Panc1 (cell line): Measurements from ENCODE around the gene PDE1C. TPM values are rescaled to one million over a fixed set of nuclear protein-coding genes. Genes with fewer than 3 reads are reported as not detected.

Experiments
- ATAC-seq: fragments of 200-7000 bp; cut with Tn5 transposase; 2 replicates; pipeline ENCODE4 v1.9.1; 2020; ENCODE audit warnings: mild to moderate bottlenecking, moderate library complexity
- BruUV-seq: library from RNA; stranded (reverse); fragments of 400-500 nt; replicated peaks from 2 replicates; lab custom pipeline; 2021; lab: Mats Ljungman, UMichigan
- CTCF ChIA-PET: fragments of 300-600 bp; sonication (Branson Sonifier 250); formaldehyde crosslinking; loops from one replicate; lab custom pipeline; 2022; ENCODE audit warnings: antibody characterized with exemption; lab: Charles Lee
- POLR2A ChIA-PET: fragments of 300-600 bp; sonication (Branson Sonifier 250); formaldehyde crosslinking; loops from one replicate; lab custom pipeline; 2022; ENCODE audit warnings: antibody characterized with exemption; lab: Charles Lee
- DNase-seq: peaks from one replicate; pipeline ENCODE4 v3.0.0-alpha.2; 2010; ENCODE audit warnings: low read depth, low spot score
- H3K27ac ChIP-seq: 2 replicates; pipeline ENCODE4 v1.5.1; 2011; ENCODE audit warnings: mild to moderate bottlenecking, low read length, inconsistent platforms
- H3K27me3 ChIP-seq: fragments of 200-500 bp; sonication (Bioruptor generic); 2 replicates; pipeline ENCODE4 v1.6.0; 2014; ENCODE audit warnings: low read length, inconsistent platforms; ENCODE audit not compliant: control insufficient read depth, insufficient read depth
- H3K36me3 ChIP-seq: fragments of 200-500 bp; sonication (Bioruptor generic); 2 replicates; pipeline ENCODE4 v1.5.1; 2014; ENCODE audit warnings: inconsistent platforms, mild to moderate bottlenecking, low read length, moderate library complexity; ENCODE audit not compliant: control insufficient read depth, insufficient read depth
- H3K4me1 ChIP-seq: 2 replicates; pipeline ENCODE4 v1.5.1; 2011; ENCODE audit warnings: inconsistent platforms, mild to moderate bottlenecking, low read length, moderate library complexity; ENCODE audit not compliant: control insufficient read depth, insufficient read depth
- H3K4me3 ChIP-seq, 2 experiments: 2 replicates each; pipeline ENCODE4 v1.5.1; 2011 to 2012; ENCODE audit warnings: low read depth in 2 of 2, low read length in 2 of 2, mild to moderate bottlenecking in 2 of 2, inconsistent platforms in 1 of 2, moderate library complexity in 1 of 2
- H3K9me3 ChIP-seq: fragments of 200-500 bp; sonication (Bioruptor generic); 2 replicates; pipeline ENCODE4 v1.5.1; 2014; ENCODE audit warnings: low read depth, mild to moderate bottlenecking, inconsistent platforms, low read length, moderate library complexity; ENCODE audit not compliant: control insufficient read depth, insufficient read depth
- POLR2AphosphoS5 ChIP-seq: IDR thresholded peaks from 2 replicates; pipeline ENCODE4 v1.6.1; 2012; ENCODE audit warnings: mild to moderate bottlenecking, low read depth, low read length, moderate library complexity
- SIN3A ChIP-seq: IDR thresholded peaks from 2 replicates; pipeline ENCODE4 v1.6.1; 2012; ENCODE audit warnings: low read depth, mild to moderate bottlenecking, low read length, moderate library complexity, borderline replicate concordance; ENCODE audit not compliant: insufficient read depth
- TCF7L2 ChIP-seq: IDR thresholded peaks from 2 replicates; pipeline ENCODE4 v1.6.1; 2011; ENCODE audit warnings: mild to moderate bottlenecking, low read depth, low read length, inconsistent platforms
- in situ Hi-C: cut with HindIII; loops from 2 replicates; pipeline ENCODE4 v1.10.0; 2016; ENCODE audit warnings: low sequenced_read_pairs, low pct_unique_long_range_greater_than_20kb
- intact Hi-C: fragments of 100-400 bp; cut with micrococcal nuclease; formaldehyde crosslinking; loops from one replicate; pipeline ENCODE4 v1.10.0; 2022; ENCODE audit not compliant: unreplicated experiment
- total RNA-seq: library from RNA; stranded (reverse); gene quantifications from one replicate; pipeline ENCODE4 v1.2.1, GENCODE V29; 2021; ENCODE audit not compliant: unreplicated experiment
- TF ChIP-seq, protein P1 (sequence below): fragments of 450-650 bp; IDR thresholded peaks from 2 replicates; pipeline ENCODE4 v1.5.1; 2017; ENCODE audit warnings: mild to moderate bottlenecking
- TF ChIP-seq, protein P2 (sequence below), 2 experiments: IDR thresholded peaks; 2 replicates each; pipeline ENCODE4 v1.6.1; 2011 to 2012; ENCODE audit warnings: low read depth in 2 of 2, control low read depth in 1 of 2, low read length in 1 of 2, mild to moderate bottlenecking in 1 of 2, moderate library complexity in 1 of 2; ENCODE audit not compliant: insufficient read depth in 1 of 2

Gene PDE1C
- total RNA-seq, 1 experiment from 2014 or later = not detected

DNA sequence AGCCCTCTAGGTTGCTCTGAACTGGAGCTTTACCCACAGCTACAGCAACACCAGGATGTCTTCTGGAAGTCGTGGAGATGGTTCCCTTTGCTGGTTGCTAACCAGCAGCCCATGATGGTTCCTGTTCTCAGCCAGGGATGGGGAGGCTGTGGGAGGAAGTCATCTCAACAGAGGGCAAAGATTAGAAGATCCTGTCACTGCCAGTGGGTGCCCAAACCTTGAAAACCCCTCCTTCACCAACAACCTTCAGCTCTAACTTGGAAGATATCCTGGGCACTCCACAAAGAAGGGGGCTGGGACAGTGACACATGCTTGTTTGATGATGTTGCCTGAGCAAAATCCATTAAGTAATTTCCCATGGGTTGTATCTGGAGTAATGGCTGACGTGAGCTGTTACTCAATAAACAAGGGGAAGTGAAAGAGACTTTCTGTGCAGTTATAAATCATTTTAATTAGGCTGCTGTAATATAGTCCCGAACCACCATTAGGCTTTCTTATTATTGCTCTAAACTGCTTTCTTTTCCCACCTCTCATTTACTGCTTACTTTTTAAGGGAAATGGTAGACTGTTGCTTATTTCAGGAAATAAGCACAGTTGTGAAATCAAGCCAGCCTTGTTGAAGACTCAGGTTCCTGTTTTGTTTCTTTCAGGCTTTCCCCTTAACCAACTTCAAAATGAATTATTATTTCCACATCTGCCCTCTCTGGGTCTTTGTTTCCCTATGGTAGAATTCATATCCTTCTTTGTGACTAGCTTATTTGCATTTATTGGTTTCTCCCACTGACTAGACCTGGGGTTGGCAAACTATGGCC lies 258.4 kb downstream of the PDE1C start:
- in situ Hi-C loops (no loop called here), intact Hi-C loops (no loop called here)
- Histone ChIP-seq H3K36me3 (no peaks in the 10 kb centered on the region), H3K9me3 (no peaks in the 10 kb centered on the region), H3K4me3 (no peak overlapping the region), H3K27ac (no peak overlapping the region), H3K27me3 (no peaks in the 10 kb centered on the region), H3K4me1 (no peaks in the 10 kb centered on the region)
- CTCF ChIA-PET = no interaction called here
- ATAC-seq = no peak
- POLR2A ChIA-PET = no interaction called here
- no peak for TF ChIP-seq POLR2AphosphoS5
- no peak for TF ChIP-seq SIN3A
- TF ChIP-seq TCF7L2 = no peak
- TF ChIP-seq, protein P1, sequence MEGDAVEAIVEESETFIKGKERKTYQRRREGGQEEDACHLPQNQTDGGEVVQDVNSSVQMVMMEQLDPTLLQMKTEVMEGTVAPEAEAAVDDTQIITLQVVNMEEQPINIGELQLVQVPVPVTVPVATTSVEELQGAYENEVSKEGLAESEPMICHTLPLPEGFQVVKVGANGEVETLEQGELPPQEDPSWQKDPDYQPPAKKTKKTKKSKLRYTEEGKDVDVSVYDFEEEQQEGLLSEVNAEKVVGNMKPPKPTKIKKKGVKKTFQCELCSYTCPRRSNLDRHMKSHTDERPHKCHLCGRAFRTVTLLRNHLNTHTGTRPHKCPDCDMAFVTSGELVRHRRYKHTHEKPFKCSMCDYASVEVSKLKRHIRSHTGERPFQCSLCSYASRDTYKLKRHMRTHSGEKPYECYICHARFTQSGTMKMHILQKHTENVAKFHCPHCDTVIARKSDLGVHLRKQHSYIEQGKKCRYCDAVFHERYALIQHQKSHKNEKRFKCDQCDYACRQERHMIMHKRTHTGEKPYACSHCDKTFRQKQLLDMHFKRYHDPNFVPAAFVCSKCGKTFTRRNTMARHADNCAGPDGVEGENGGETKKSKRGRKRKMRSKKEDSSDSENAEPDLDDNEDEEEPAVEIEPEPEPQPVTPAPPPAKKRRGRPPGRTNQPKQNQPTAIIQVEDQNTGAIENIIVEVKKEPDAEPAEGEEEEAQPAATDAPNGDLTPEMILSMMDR = no peak
- TF ChIP-seq, protein P2, sequence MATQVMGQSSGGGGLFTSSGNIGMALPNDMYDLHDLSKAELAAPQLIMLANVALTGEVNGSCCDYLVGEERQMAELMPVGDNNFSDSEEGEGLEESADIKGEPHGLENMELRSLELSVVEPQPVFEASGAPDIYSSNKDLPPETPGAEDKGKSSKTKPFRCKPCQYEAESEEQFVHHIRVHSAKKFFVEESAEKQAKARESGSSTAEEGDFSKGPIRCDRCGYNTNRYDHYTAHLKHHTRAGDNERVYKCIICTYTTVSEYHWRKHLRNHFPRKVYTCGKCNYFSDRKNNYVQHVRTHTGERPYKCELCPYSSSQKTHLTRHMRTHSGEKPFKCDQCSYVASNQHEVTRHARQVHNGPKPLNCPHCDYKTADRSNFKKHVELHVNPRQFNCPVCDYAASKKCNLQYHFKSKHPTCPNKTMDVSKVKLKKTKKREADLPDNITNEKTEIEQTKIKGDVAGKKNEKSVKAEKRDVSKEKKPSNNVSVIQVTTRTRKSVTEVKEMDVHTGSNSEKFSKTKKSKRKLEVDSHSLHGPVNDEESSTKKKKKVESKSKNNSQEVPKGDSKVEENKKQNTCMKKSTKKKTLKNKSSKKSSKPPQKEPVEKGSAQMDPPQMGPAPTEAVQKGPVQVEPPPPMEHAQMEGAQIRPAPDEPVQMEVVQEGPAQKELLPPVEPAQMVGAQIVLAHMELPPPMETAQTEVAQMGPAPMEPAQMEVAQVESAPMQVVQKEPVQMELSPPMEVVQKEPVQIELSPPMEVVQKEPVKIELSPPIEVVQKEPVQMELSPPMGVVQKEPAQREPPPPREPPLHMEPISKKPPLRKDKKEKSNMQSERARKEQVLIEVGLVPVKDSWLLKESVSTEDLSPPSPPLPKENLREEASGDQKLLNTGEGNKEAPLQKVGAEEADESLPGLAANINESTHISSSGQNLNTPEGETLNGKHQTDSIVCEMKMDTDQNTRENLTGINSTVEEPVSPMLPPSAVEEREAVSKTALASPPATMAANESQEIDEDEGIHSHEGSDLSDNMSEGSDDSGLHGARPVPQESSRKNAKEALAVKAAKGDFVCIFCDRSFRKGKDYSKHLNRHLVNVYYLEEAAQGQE (IDR thresholded peaks at IDR 0.05; ENCODE audit: insufficient read depth in 1 of 2, low read depth in 2 of 2, low read length in 1 of 2) = no peak
- BruUV-seq = no TSS peak
- DNase-seq = no peak

GRCh38 chr7:31805209-31805818 lies 264.9 kb downstream of the PDE1C start:
- POLR2A ChIA-PET = no interaction called here
- ATAC-seq = no peak
- Histone ChIP-seq H3K4me1 (no peaks in the 10 kb centered on the region), H3K9me3 (no peaks in the 10 kb centered on the region), H3K4me3 (no peak overlapping the region), H3K27me3 (no peaks in the 10 kb centered on the region), H3K36me3 (no peaks in the 10 kb centered on the region), H3K27ac (no peak overlapping the region)
- CTCF ChIA-PET = no interaction called here
- no TSS peak for BruUV-seq
- in situ Hi-C loops (no loop called here), intact Hi-C loops (no loop called here)
- TF ChIP-seq POLR2AphosphoS5 (no peak), SIN3A (no peak), TCF7L2 (no peak)
- TF ChIP-seq, protein P2 (IDR thresholded peaks at IDR 0.05; ENCODE audit: insufficient read depth in 1 of 2, low read depth in 2 of 2, low read length in 1 of 2) = no peak
- TF ChIP-seq, protein P1 = no peak
- DNase-seq = no peak
